Smooth muscle cell (in vitro differentiated cells): ENCODE data around the gene NEUROG2. TPM values are rescaled to one million over a fixed set of nuclear protein-coding genes. Genes with fewer than 3 reads are reported as not detected.

Source experiments
- DNase-seq: peaks from one replicate; lab custom pipeline; 2025; ENCODE audit not compliant: unreplicated experiment; lab: John Stamatoyannopoulos, UW
- H2AFZ ChIP-seq: fragments of 200-600 bp; sonication (generic); 2 replicates; pipeline ENCODE4 v1.6.0; 2016; ENCODE audit warnings: antibody characterized with exemption, low read depth, mild to moderate bottlenecking
- H3F3A ChIP-seq: fragments of 200-600 bp; sonication (generic); 2 replicates; pipeline ENCODE4 v1.6.0; 2017; ENCODE audit warnings: antibody characterized with exemption, low read depth
- H3K27ac ChIP-seq: fragments of 200-600 bp; sonication (generic); 2 replicates; pipeline ENCODE4 v1.5.1; 2016; ENCODE audit warnings: low read depth, mild to moderate bottlenecking
- H3K27me3 ChIP-seq: fragments of 200-600 bp; sonication (generic); 2 replicates; pipeline ENCODE4 v1.6.1; 2016; ENCODE audit warnings: low read depth, mild to moderate bottlenecking
- H3K36me3 ChIP-seq: fragments of 200-600 bp; sonication (generic); 2 replicates; pipeline ENCODE4 v1.5.1; 2016; ENCODE audit warnings: low read depth
- H3K4me1 ChIP-seq: fragments of 200-600 bp; sonication (generic); 2 replicates; pipeline ENCODE4 v1.5.1; 2016; ENCODE audit warnings: low read depth
- H3K4me2 ChIP-seq: fragments of 200-600 bp; sonication (generic); 2 replicates; pipeline ENCODE4 v1.6.0; 2016; ENCODE audit warnings: mild to moderate bottlenecking
- H3K4me3 ChIP-seq: fragments of 200-600 bp; sonication (generic); 2 replicates; pipeline ENCODE4 v1.5.1; 2016; ENCODE audit warnings: mild to moderate bottlenecking
- H3K79me2 ChIP-seq: fragments of 200-600 bp; sonication (generic); 2 replicates; pipeline ENCODE4 v1.6.0; 2016; ENCODE audit warnings: low read depth, mild to moderate bottlenecking
- H3K9ac ChIP-seq: fragments of 200-600 bp; sonication (generic); 2 replicates; pipeline ENCODE4 v1.6.0; 2016; ENCODE audit warnings: low read depth
- H3K9me3 ChIP-seq: fragments of 200-600 bp; sonication (generic); replicated peaks from 2 replicates; pipeline ENCODE4 v1.5.1; 2016; ENCODE audit warnings: low read depth
- H4K20me1 ChIP-seq: fragments of 200-600 bp; sonication (generic); 2 replicates; pipeline ENCODE4 v1.6.0; 2016; ENCODE audit warnings: low read depth
- CTCF ChIP-seq: fragments of 200-600 bp; sonication (generic); IDR thresholded peaks from 2 replicates; pipeline ENCODE4 v1.5.1; 2017; ENCODE audit warnings: borderline replicate concordance, mild to moderate bottlenecking, antibody characterized with exemption; ENCODE audit not compliant: insufficient read depth, poor library complexity, severe bottlenecking
- WGBS: methylation state at CpG from one replicate; pipeline ENCODE4 v1.1.7; 2016; ENCODE audit warnings: low lambda C conversion rate; 5-methylcytosine and 5-hydroxymethylcytosine counted together
- polyA plus RNA-seq: library from polyadenylated mRNA; unstranded; fragments of >200 nt; fragmentation: Nextera tagmentation; extraction: Ambion mirVana; gene quantifications from 2 replicates; pipeline ENCODE4 v1.2.1, GENCODE V29; 2016
- total RNA-seq: library from RNA; depleted of rRNA; stranded (reverse); fragments of >200 nt; gene quantifications from 2 replicates; pipeline ENCODE4 v1.2.3, GENCODE V29; 2014

The NEUROG2 gene
- total and polyA plus RNA-seq, 2 experiments from 2014 or later: not detected

- Histone ChIP-seq H4K20me1 (no peaks in the 10 kb centered on the region), H3K27ac (no peak overlapping the region), H3K36me3 (no peaks in the 10 kb centered on the region), H3K27me3 (no peaks in the 10 kb centered on the region), H3K9me3 (no peaks in the 10 kb centered on the region), H3K9ac (no peak overlapping the region), H2AFZ (no peak overlapping the region), H3K4me2 (no peak overlapping the region), H3F3A (peaks cover 5% of the 10 kb centered on the region), H3K4me1 (peaks cover 4% of the 10 kb centered on the region), H3K79me2 (no peaks in the 10 kb centered on the region), H3K4me3 (no peak overlapping the region)
- WGBS: 47% methylated on average over 2 of the region's 2 CpGs
- no peak for DNase-seq
- no peak for TF ChIP-seq CTCF
Measured at GRCh38 chr4:112546476-112546875, 30.5 kb upstream of the NEUROG2 start.

GRCh38 chr4:112545346-112545745 lies 29.4 kb upstream of the NEUROG2 start:
- DNase-seq: no peak
- no peak overlapping the region for H3K27ac ChIP-seq
- no peak overlapping the region for H3K9ac ChIP-seq
- no peaks in the 10 kb centered on the region for H4K20me1 ChIP-seq
- H3K4me3 ChIP-seq: no peak overlapping the region
- H3K36me3 ChIP-seq: no peaks in the 10 kb centered on the region
- H3K9me3 ChIP-seq: no peaks in the 10 kb centered on the region
- TF ChIP-seq CTCF: no peak
- H3K27me3 ChIP-seq: no peaks in the 10 kb centered on the region
- H3K79me2 ChIP-seq: no peaks in the 10 kb centered on the region
- H3K4me1 ChIP-seq: peaks cover 4% of the 10 kb centered on the region
- H3F3A ChIP-seq: no peaks in the 10 kb centered on the region
- no peak overlapping the region for H2AFZ ChIP-seq
- over 99% methylated on average over 3 of the region's 3 CpGs for WGBS
- H3K4me2 ChIP-seq: no peak overlapping the region

GRCh38 chr4:112540695-112541094 lies 24.7 kb upstream of the NEUROG2 start:
- no peaks in the 10 kb centered on the region for H3K79me2 ChIP-seq
- 83% methylated on average over 1 of the region's 1 CpG for WGBS
- TF ChIP-seq CTCF: no peak

GRCh38 chr4:112536123-112536522 lies 20.1 kb upstream of the NEUROG2 start:
- Histone ChIP-seq H3K4me3 (no peak overlapping the region), H3K4me1 (no peaks in the 10 kb centered on the region), H3K4me2 (no peak overlapping the region), H4K20me1 (no peaks in the 10 kb centered on the region), H3F3A (no peaks in the 10 kb centered on the region), H3K27ac (no peak overlapping the region), H3K9ac (no peak overlapping the region), H3K9me3 (no peaks in the 10 kb centered on the region), H3K27me3 (peaks cover 17% of the 10 kb centered on the region), H3K79me2 (no peaks in the 10 kb centered on the region), H3K36me3 (no peaks in the 10 kb centered on the region), H2AFZ (no peak overlapping the region)
- WGBS: 78% methylated on average over 2 of the region's 2 CpGs
- TF ChIP-seq CTCF: no peak
- no peak for DNase-seq

More at GRCh38 chr4:112540695-112541094, 24.7 kb upstream of the NEUROG2 start:
- Histone ChIP-seq H3K27ac (no peak overlapping the region), H3K9me3 (no peaks in the 10 kb centered on the region), H3K9ac (no peak overlapping the region), H2AFZ (no peak overlapping the region), H3K27me3 (no peaks in the 10 kb centered on the region), H3K4me1 (no peaks in the 10 kb centered on the region), H3F3A (no peaks in the 10 kb centered on the region), H3K36me3 (no peaks in the 10 kb centered on the region), H4K20me1 (no peaks in the 10 kb centered on the region), H3K4me3 (no peak overlapping the region), H3K4me2 (no peak overlapping the region)
- DNase-seq: no peak
